Caki2 (cell line): ENCODE data around the gene TRAF3. TPM values are rescaled to one million over a fixed set of nuclear protein-coding genes. Genes with fewer than 3 reads are reported as not detected.
"Not testable (repeated sequence)": the region's sequence is repeated elsewhere in the genome, so short reads cannot be mapped to it uniquely, and the experiment has no call there.

Experiments used
- DNase-seq: peaks from one replicate; pipeline ENCODE4 v3.0.0-alpha.2; 2015; ENCODE audit warnings: low read depth
- in situ Hi-C: cut with HindIII; loops from 2 replicates; pipeline ENCODE4 v1.10.0; 2016; ENCODE audit warnings: low sequenced_read_pairs, low pct_unique_long_range_greater_than_20kb, mixed read lengths
- total RNA-seq: library from RNA; depleted of rRNA; stranded (reverse); fragments of >200 nt; shearing (Covaris generic); gene quantifications from 2 replicates; pipeline ENCODE4 v1.2.3, GENCODE V29; 2014; ENCODE audit warnings: low replicate concordance

The TRAF3 gene
- total RNA-seq, 1 experiment from 2014 or later = 13.2 TPM

GRCh38 chr14:102838501-102838900 is 61.3 kb downstream of the TRAF3 start:
- in situ Hi-C loops = no loop called here
- no peak for DNase-seq

- in situ Hi-C loops = no loop called here
- no peak for DNase-seq
Observed at GRCh38 chr14:102840115-102840514, 62.9 kb downstream of the TRAF3 start.

- DNase-seq = no peak
- in situ Hi-C loops = no loop called here
Observed at GRCh38 chr14:102840771-102841528, 63.7 kb downstream of the TRAF3 start.

GRCh38 chr14:102848830-102849525 is 71.7 kb downstream of the TRAF3 start:
- DNase-seq = no peak
- in situ Hi-C loops = no loop called here

GRCh38 chr14:102849526-102850379 is 72.5 kb downstream of the TRAF3 start:
- in situ Hi-C loops = no loop called here
- no peak for DNase-seq

GRCh38 chr14:102853648-102854047 is 76.4 kb downstream of the TRAF3 start:
- no peak for DNase-seq
- in situ Hi-C loops = no loop called here

GRCh38 chr14:102854091-102854703 is 76.9 kb downstream of the TRAF3 start:
- in situ Hi-C loops = no loop called here
- DNase-seq = no peak

- in situ Hi-C loops = no loop called here
- DNase-seq = no peak
Observed at GRCh38 chr14:102856179-102856578, 78.9 kb downstream of the TRAF3 start.

- in situ Hi-C loops = no loop called here
- DNase-seq = no peak
Observed at GRCh38 chr14:102857444-102857843, 80.2 kb downstream of the TRAF3 start.

GRCh38 chr14:102859911-102860310 is 82.7 kb downstream of the TRAF3 start:
- in situ Hi-C loops = no loop called here
- no peak for DNase-seq

GRCh38 chr14:102862154-102862773 is 85.0 kb downstream of the TRAF3 start:
- in situ Hi-C loops = no loop called here

GRCh38 chr14:102863381-102863780 is 86.1 kb downstream of the TRAF3 start:
- no peak for DNase-seq

More at GRCh38 chr14:102862154-102862773, 85.0 kb downstream of the TRAF3 start:
- DNase-seq = no peak

GRCh38 chr14:102865916-102866315 is 88.7 kb downstream of the TRAF3 start:
- DNase-seq, in situ Hi-C loops: not testable (repeated sequence)

More at GRCh38 chr14:102863381-102863780, 86.1 kb downstream of the TRAF3 start:
- in situ Hi-C loops = no loop called here

- in situ Hi-C loops = no loop called here
Observed at GRCh38 chr14:102866982-102867761, 89.9 kb downstream of the TRAF3 start.

GRCh38 chr14:102867826-102868580 is 90.8 kb downstream of the TRAF3 start:
- in situ Hi-C loops = no loop called here
- no peak for DNase-seq

More at GRCh38 chr14:102866982-102867761, 89.9 kb downstream of the TRAF3 start:
- DNase-seq = no peak

- in situ Hi-C loops = no loop called here
- no peak for DNase-seq
Observed at GRCh38 chr14:102868956-102869547, 91.8 kb downstream of the TRAF3 start.
